ENCODE results near the gene NFATC4.

The NFATC4 gene

DNA sequence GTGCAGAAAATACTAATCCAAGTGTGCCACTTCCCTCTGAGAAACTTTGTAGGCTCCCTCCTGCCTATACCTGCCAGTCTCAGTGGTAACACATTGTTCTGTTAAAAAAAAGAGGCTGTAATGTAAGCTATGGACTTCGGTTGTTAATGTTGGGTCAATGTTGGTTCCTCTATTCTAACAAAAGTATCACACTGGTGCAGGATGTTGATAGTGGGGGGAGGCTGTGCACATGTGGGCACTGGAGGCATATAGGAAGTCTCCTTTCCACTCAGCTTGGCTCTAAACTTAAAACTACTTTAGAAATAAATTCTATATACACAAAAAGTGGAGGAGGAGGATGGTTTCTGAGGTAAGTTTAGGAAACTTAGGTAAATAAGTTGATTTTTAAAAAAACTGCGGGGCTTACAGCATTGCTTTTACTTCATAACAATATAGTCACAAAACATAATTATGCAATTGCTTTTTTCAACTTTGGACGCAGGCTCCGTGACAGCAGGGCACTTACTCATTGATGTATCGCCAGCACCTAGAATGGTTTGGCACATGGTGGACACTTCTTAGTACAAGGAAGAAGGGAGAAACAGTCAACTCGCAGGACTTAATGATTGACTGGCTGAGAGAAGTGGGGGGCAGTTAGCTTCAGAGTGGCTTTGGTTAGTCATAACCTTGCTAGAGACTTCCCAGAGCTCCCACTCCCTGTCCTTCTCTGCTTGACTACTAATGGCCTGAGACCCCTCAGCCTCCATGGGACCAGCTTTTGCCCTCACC, 22.9 kb downstream of the NFATC4 start:
- no peak for DNase-seq

DNA sequence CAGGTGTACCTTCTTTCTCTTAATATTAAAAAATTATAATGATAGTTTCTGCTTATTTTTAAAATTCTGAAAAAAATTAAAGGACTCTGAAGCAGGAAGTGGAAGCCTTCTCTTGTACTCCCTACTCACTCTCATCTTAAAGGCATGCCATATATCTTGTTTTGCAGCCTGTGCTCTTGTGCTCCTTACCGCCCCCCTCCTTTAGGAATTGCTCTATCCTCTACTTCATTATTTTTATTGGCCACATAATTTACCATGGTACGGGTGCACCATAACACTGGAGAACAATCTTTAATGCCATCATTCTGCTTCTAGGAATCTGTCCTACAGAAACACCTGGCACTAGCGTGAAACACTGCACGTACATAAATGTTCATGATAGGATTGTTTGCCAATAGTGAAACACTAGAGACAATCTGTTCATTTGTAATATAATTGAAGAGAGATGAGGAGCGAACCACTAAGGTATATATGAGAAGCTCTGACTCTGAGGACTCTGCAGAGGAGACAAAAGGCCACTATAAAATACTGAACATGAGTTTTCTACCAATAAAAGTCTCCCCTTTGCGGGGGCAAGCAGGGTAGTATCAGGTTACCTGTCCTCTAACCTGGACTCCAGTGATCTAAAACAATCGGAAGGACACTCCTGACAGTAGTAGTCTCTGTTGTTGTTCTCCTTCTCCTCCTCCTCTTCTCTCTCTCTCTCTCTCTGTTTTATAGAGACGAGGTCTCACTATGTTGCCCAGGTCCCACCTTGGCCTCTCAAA, 24.5 kb downstream of the NFATC4 start:
- no peak for DNase-seq

- no peak for DNase-seq
Measured at GRCh38 chr14:24394275-24394674, 26.3 kb downstream of the NFATC4 start.

GRCh38 chr14:24395609-24396582, 27.9 kb downstream of the NFATC4 start:
- no peak for DNase-seq

GRCh38 chr14:24397639-24398292, 29.8 kb downstream of the NFATC4 start:
- no peak for DNase-seq

GRCh38 chr14:24398293-24398652, 30.3 kb downstream of the NFATC4 start:
- DNase-seq, result no peak

GRCh38 chr14:24398653-24399446, 30.9 kb downstream of the NFATC4 start, which contains the start of gene NYNRIN:
Gene NYNRIN (plus strand): TSS chr14:24399003. CDS start chr14:24399247, 244 bp downstream.
- peak; percentile 34 for DNase-seq

DNA sequence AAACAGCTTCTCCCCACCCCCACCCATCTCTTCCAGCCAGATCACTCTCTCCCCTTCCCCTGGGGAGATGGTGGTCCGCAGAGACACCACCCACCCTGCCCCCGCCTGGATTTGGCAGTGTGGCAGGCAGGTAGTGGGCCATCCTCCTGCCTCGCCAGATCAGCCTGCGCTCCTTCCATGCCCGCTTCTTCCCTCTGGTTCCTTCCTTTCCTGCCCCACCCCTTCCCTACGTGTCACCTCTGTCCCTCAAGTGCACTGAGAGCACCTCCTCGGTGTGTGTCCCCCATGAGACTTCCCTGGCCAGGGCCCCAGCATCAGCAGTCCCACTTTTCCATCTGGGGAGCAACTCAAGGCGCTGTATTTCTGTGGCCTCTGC, 31.5 kb downstream of the NFATC4 start:
- DNase-seq, result no peak

GRCh38 chr14:24399999-24400718, 32.2 kb downstream of the NFATC4 start:
- no peak for DNase-seq

GRCh38 chr14:24401810-24402702, 34.1 kb downstream of the NFATC4 start:
- DNase-seq, result no peak

DNA sequence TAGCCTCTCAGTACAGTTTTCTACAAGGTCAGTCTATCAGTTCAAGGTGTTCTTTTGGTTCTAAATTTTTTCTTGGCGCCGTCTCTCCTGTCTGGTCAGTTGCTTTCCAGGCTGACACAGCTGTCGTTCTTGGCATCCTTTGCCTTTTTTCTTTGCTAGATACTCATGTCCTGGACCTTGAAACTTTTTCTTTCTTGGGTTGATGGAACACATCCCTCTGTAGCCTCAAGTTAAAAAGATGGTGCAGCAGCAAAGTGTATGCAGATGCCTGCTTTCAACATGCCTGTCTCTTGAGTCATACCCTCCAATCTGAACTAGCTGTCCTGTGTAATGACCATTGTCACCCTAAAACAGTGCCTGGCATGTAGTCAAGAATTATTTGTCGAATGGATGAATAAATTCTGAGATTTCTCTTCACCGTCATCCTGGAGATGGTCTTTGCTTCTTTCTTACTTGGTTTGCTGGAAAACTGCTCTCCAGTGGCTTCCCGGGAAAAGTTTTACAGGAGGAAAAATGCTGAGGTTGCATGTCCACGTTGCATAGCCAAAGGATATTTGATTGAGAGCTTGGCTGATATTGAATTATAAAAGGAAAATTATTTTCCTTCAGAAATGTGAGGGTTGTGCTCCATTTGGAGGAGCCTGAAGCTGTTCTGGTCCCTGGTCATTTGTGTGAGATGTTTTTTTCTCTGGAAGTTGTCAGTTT, 35.5 kb downstream of the NFATC4 start:
- no peak for DNase-seq

DNA sequence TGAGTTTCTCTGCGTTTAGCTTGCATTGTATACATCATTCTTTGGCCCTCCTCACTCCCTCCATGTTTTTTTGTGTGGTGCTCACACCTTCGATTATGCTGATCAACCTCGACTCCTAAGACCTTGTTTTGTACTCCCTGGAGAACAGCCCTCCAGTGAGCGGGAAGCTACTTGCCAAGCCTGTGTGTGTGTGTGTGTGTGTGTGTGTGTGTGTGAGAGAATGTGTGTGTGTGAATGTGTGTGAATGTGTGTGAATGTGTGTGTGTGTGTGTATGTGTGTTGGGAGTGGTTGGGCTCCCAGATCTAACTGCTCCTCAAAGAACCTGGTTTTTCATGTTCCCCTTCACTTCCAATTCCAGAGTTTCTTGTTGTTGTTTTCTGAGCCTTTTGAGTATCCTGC, 36.8 kb downstream of the NFATC4 start:
- no peak for DNase-seq

DNA sequence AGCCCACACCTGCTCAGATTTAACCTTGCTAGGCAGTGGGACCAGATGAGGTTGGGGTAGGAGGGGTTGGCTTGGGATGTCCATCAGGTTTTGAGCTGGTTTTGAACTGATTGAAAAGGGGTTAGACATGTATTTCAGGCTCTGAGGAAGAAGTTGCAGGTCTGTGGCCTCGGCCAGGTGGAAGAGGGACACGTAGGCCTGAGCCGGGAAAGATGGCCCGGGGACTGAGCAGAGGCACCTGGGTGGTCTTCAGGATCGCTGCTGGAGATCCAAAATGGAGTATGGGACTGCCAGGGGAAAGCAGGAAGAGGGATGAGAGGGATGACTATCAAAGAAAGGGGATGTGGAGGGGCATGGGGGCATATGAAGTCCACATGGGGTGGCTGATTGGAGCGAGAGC, 38.4 kb downstream of the NFATC4 start:
- no peak for DNase-seq

- DNase-seq, result no peak
Measured at GRCh38 chr14:24407608-24408325, 39.8 kb downstream of the NFATC4 start.

DNA sequence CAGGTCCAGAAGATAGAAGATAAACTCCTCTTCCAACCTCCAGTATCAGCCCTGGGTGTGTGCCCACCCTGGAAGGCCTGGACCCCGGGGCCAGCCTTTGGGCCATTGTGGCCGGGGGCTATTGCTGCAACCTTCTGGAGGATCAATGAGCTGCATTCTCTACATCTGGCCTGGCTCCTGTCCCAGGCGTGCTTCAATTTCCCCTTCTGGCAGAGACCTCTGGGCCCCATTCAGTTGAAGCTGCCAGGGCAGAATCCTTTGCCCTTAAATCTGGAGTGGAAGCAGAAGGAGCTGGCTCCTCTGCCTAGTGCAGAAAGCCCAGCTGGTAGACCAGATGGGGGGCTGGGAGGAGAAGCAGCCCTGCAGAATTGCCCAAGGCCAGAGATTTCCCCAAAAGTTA, 40.8 kb downstream of the NFATC4 start:
- DNase-seq, result no peak

DNA sequence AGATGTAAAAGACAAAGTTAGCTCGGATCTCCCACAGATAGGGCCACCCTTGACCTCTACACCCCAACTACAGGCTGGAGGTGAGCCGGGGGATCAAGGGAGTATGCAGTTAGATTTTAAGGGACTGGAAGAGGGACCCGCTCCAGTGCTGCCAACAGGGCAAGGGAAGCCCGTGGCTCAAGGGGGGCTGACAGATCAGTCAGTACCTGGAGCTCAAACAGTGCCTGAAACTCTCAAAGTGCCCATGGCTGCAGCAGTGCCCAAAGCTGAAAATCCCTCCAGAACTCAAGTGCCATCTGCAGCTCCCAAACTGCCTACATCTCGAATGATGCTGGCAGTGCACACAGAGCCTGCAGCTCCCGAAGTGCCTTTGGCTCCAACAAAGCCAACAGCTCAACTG, 41.2 kb downstream of the NFATC4 start:
- no peak for DNase-seq

- DNase-seq, result no peak
Measured at GRCh38 chr14:24409956-24410355, 42.0 kb downstream of the NFATC4 start.

Measured in effector CD8-positive, alpha-beta T cell (primary cell).